Stimulated activated CD4-positive, alpha-beta T cell treated with anti-CD3 and anti-CD28 coated beads, Interleukin-4, amount 100 ng/mL, for 1 hour (primary cell): ENCODE measurements around the gene CAMTA2.
A peak's percentile ranks its signal among the peaks of the same experiment; 100 is the strongest.

Experiments
- DNase-seq: peaks from one replicate; pipeline ENCODE4 v3.0.0-alpha.2; 2020

The CAMTA2 gene

DNA sequence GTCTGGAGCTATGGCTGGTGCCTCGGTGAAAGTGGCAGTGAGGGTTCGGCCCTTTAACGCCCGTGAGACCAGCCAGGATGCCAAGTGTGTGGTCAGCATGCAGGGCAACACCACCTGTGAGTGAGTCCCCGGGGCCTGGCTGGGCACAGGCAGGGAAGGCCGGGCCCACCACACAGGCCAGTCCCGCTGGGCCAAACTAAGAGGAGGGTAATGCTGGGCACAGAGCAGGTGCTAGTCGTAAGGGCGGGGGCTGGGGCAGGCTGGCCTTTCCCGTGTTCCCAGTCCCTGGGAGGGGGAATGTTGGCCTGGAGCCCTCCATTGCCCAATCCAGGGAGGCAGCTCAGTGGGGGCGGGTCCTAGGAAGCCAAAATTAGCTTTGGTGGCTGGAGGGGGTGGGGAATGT, 12.8 kb upstream of the CAMTA2 start:
- DNase-seq, result no peak

DNA sequence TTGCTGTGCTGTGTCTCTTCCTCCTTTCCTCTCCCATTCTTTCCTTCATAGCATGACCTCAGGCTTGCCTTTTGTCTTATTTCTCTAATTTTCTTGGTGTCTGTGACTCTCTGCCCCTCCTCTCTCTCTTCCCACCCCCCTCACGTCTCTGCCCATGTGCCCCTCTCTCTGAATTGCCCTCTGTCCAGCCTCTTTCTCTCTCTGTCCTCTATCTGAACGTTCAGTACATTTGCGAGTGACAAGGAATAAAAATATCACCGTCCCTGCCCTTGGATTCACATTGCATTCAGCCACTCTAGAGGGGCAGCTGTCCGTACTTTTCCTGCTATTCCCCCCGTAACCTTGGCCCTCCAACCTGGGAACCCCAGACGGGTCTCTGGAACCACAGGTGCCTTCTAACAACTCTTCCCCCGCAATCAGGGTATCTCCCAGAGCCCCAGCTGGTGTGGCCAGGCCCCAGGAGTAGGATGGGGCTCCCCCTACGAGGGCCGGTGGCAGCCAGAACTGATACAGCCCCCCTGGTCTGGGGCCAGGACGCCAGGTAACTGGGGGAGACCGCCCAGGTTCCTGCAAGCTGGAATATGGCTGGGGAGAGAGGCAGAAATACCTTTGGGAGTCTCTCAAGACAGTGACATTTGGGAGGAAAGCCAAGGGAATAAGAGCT, 12.1 kb upstream of the CAMTA2 start:
- DNase-seq, result no peak

DNA sequence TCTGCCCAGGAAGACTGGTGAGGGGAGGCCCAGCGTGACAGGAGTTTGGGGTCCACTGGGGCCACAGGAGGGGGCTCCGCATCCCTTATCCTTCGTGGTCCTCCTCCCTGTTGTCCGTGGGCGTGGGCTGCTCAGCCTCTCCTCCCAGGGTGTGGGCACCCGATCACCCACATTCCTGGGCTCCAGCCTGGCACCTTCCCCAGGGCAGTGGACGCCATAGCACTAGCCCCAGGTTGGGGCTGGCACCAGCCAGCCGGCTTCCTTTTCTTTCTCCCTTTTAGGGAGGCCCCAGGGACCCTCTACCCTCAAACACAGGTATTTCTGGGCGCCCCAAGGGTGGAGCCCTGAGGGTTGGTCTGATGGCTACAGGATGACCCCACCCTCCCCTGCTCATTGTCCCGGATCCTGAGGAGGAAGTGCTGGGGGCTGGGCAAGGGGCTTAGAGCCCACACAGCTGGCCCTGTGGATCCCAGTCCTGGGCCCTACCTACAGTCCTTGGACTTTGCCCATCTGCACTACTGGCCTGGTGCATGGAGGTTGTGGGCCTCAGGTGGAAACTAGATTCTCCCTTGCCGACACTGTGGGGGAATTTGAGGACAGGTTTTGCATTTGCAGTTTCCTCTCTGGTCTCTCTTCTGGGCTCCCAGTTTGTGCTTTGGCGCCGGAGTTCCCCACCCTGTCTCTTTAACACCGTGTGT, 11.4 kb upstream of the CAMTA2 start:
- DNase-seq, result no peak

DNA sequence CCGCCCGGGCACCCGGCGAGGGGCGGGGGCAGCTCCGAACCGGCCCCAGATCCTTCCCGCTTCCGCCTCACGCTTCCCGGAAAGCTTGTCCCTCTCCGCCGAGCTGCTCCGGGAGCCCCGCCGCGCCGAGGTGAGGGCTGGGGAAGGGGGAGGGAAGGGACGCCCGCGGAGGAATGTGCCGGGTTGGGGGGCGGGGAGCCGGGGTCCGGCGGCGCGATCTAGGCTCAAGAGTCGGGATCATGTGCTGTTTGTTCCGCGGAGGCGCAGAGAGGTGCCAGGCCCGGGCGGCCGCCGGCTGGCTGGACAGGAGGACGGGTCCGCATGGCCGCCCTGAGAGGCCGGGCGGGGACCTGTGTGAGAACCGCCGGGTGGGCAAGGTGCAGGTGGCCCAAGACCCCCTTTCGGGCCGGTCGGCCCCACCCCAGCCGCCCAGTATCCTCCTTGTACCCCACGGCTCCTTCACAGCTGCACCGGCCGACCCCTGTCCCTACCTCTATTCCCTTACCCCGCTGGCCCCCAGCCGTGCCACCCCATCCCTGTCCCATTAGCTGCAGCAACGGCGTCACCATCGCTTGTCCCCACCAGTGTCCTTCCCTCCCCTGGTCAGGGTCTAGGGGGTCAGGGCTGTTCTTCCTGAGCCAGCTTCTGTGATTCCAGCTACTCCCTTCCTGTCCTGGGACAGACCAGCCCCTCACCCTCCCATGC, 10.7 kb upstream of the CAMTA2 start:
- DNase-seq, result peak; percentile 36

DNA sequence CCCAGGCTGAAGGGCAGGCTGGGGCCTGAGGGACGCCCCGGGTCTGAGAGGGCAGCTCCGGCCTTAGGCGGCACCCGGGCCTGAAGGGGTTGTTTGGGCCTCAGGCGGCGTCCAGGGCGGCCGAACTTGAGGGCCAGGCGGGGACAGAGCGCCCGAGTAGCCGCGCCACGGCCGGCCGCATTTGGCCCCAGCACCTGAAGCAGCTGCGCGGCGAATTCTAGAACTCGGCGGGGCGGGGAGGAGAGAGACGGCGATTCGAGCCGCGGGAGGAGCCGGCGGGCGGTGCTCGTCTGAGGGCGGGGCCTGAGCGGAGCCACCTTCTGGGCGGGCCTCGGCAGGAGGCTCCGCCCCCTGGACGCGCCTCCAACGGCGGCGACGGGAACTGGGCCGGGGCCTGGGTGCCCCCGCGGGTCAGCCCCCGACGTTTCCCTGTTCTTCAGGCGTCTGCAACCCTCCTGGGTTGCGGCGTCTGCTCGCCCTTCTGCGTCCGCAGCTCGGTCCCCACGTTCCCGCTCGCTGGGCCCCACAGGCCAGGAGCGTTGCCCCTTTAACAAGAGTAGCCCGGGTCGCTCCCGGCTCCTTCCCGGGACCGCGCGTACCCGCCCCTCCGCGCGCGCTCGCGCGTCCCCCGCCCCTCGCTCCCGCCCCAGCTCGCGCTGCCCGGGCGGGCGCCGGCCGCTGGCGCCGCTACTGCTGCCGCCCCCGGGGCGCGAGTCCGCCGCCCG, 10.0 kb upstream of the CAMTA2 start, which contains the start of the genes INCA1 and KIF1C:
Gene INCA1 (minus strand): TSS at position 221 of the 725 bp plus-strand sequence. CDS start 3,085 bp downstream, outside the sequence.
Gene KIF1C (plus strand): TSS at position 649 of the 725 bp plus-strand sequence. CDS start 2,297 bp downstream, outside the sequence.
- DNase-seq, result peak; percentile 90

DNA sequence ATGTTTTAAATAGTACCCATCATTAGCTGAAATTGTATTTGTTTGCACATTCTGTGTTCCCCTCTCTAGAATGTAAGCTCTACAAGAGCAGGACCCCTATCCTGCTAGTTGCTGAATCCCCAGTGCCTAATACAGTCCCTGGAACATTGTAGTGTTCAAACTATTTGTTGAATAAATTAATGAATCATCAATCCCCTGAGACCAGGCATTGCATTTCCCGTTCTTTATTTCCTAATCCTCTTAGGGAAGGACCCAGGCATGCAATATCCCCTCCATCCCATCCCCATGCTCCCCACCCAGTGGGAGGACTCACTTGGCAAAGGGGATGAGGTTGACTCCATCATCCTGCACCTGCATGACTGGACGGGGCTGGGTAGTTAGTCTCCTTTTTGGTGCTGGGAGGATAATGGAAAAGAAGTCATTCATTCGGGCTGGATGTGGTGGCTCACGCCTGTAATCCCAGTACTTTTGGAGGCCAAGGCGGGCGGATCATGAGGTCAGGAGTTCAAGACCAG, 6.7 kb upstream of the CAMTA2 start:
- DNase-seq, result no peak

DNA sequence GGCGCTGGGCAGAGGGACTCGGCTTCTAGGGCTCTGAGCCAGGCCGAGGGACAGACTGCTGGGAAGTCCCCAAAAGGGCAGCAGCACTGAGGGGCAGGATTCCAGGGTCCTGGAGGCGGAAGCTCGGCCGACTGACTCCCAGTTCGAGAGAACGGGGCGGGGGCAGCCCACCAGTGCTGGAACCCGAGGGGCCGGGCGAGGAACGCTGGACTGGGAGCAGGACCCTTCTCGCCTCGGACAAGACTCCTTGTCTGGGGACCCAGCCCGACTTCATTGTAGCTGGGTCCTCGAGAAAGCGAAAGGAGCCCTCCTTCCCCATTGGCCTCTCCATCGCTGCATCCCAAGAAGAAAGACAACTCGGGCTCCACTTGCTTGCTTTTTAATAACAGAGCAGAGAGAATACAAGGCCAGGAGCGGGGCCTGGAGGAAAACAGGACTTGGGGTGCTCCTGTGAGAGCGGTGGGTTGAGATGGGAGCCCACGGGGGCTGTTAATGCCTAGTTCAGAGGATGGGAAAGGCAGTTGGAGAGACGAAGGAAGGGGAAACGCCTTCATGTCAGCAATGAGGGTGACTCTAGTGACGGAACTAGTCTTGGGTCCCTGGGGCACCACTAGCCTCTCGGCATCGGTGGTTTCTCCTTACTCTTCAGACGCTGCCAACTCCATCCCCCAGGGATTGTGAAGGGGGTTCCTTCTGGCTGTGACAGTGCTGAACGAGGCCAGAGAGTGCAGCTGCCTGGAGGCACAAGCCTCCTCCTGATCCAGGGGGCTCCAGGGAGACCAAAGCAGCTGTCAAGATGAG, 492 bp upstream of the CAMTA2 start:
- no peak for DNase-seq

DNA sequence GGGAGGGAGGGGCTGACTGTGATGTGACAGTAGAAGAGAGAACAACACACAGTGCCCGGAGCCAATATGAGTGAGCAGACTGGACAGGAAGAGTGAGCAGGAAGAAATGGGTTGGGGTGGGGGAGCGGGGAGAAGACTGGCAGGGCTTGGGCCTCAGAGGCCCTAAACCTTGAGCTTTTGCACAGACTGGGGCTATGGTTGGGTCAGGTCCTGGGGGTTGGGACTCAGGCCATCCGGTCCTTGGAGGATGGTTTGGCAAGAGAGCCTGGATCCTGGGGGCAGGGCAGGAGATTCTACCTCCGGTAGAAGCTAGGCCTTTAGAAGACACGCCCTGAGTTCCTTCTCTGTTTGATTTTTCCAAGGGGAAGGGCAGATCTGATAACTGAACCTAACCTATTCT, 1.1 kb downstream of the CAMTA2 start:
- DNase-seq, result no peak

DNA sequence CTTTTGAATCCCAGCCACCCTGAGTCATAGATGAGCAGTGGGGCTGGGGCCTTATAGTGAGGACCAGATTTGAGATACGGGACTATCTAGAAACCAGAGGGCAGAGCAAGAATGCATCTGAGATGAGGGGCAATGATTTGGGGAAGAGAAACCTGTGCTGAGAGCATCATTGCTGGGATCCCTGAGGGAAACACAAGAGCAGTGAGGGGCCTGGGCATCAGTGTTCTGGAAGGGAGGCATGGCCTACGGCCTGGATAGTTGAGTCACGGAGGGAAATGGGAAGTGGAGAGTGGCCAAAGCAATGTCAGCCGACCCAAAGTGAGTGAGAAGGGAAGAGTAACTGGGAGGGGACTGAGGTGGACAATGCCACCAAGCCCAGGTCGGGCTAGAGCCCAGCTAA, 5.2 kb downstream of the CAMTA2 start:
- no peak for DNase-seq

DNA sequence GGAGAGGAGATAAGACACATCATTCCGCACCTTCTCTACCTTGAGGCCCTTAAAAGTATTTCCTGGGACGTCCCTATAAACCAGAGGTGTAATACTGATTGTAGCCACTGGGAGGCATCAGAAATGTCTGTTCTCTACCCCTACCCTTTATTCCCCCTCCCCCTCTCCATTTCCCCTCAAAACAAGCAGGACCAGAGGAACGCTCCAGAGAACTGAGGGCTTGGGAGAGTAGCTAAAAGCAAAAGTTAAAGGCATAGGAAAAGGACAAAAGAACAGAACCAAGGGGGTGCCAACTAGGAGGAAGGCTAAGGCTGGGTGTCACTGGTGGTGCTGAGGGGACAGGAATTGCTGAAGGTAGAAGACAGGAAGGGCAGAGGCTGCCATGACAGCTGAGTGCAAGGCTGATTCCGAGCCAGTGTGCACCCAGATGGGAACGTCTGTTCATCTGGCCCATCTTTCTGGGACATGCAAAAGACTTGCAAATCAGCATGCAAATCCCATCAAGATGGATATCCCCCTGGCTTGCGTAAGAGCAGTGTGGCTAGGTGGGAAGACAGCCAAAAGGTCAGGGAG, 6.7 kb downstream of the CAMTA2 start:
- DNase-seq, result no peak

DNA sequence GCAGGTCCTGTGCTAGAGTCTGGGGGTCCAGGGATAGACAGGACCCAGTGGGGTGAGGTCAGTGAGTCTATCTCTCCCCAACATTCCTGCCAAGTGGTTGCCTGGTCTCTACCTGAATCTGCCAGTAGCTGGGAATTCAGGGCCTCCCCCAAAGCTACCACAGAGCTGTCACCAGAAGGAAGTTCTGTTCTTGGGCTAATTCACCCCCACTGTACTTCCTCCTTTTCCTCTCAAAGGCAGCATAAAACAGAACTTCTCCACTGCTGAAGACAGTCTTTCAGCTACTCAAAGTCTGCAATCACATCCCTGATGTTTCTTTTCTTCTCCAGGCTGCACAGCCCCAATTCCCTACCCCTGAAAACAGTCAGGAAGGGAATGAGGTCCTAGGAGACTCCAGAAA, 8.7 kb downstream of the CAMTA2 start:
- DNase-seq, result no peak

DNA sequence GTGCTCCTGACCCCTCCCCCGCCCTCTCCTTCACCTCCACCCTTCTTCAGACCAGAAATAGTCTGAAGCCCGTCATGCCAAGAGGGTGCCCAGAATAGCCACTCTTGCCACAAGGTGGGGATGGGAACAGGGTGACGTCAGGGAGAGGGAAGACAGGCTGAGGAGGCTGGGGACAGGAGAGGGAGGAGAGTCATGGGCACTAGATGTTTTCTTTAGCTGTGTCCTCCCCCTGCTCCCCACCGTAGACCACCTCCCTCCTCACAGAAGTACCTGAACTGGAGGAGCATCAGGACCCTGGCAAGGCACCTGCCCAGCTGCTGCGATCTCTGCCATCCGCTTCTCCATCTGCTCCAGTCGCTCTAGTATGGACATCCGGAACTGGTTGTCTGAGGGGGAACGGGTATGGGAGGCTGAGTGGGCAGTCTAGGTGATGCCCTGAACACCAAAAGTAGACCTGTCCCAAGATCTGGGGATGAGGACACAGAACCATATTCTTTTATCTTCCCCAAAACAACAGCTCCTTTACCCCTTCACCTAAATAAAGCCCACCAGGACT, 13.3 kb downstream of the CAMTA2 start:
- DNase-seq, result no peak

DNA sequence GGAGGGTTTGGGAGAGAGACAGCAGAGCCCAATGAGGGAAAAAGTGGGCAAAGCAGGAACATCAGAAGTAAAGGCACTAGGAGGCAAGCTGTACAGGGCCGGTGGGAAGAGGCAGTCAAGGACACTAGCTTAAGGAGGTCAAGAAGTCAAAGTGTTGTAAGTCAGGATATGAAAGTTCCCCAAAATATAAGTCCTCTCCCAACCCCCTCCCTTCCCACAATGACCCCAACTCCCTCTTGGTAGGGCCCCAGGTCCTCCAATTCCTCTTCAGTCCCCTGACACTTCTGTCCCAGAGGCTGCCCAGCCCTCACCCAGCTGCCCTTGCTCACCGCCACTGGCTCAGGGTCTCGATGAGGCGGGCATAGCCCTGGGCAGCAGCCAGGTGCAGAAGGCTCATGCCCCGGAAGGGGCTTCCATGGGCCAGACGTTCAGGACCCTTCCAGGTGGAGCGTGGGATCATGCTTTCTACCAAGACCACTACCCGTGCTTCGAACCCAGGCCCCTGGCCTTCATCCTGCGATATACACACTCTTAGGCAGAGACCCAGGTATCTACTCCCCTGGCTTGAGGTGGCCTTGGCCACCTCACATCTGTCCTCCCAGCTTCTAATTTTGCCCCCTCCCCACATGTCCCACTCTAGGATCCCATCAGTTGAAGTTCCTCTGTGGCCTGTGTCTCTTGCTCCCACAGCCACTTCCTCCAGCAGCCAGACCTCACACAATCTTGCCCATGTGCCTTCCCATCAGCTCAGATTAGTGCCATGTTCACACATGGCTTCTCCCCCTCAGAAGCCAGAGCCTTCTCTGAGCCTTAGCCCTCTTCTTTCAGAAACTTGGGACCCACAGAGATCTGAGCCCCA, 14.0 kb downstream of the CAMTA2 start:
- DNase-seq, result no peak

DNA sequence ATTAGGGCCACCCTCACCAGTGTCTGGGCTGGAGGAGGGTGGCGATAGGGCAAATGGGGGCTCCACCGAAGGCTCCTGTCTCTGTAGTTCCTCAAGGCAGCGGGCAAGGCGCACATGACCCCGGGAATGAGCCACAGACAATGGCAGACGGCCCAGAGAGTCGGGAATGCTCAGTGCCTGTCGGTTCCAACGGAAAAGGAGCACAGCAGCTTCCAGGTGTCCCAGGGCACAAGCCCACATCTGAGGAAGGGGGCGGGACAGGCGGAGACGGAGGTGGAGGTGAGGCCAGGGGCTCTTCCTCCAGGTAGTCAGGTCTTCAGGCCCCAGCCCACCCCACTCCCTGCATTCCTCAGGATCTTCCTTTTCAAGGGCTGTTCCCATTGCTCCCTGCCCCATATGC, 14.7 kb downstream of the CAMTA2 start:
- no peak for DNase-seq

DNA sequence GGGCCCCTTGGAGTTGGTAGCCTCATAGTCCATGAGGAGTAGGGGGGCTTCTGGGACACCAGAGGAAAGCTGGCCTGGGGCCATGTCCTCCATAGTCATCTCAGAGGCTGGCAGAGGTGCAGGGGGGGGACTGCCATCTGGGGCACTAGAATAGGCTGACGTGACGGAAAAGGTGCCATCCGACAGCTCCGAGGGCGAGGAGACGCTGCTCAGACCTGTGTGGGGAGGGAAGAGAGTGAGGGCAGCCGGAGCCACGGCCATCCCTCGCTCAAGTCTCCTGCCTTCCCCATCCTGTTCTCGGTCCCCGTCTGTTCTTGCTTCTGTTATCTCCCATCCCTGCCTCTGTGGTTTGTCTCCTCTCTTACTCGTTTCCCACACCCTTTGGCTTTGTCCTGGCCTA, 15.2 kb downstream of the CAMTA2 start:
- DNase-seq, result no peak

DNA sequence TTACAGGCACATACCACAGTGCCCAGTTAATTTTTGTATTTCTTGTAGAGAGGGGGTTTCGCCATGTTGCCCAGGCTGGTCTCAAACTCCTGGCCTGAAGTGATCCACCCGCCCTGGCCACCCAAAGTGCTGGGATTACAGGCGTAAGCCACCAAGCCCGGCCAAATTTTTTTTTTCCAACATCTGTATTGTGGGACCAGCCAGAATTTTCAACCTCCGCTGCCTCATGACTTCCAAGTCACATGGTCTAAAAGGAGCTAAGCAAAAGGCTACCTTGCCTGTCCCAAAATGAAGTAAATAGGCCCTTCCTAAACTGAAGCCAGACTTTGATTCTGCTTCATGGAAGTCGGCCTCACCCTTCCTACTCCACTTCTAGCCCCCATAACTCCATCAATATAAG, 15.6 kb downstream of the CAMTA2 start:
- no peak for DNase-seq

DNA sequence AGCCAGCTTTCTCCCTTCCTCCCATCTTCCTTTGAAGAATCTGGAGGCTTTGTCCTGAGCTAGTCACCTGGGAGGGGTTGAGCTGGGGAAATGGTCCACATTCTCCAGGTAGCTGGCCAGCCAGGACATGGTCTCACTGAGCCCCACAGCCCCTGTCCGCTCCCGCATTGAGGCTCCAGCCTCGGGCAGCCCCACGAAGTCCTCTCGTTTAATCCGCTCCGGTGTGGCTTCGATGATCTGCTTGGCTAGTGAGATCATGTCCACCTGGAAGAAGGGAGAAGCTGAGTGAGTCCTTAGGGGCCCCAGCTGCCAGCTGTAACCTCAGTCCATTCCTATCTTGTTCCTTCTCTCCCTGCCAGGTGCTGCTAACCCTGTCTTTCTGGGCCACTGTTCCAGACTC, 17.2 kb downstream of the CAMTA2 start:
- DNase-seq, result no peak

DNA sequence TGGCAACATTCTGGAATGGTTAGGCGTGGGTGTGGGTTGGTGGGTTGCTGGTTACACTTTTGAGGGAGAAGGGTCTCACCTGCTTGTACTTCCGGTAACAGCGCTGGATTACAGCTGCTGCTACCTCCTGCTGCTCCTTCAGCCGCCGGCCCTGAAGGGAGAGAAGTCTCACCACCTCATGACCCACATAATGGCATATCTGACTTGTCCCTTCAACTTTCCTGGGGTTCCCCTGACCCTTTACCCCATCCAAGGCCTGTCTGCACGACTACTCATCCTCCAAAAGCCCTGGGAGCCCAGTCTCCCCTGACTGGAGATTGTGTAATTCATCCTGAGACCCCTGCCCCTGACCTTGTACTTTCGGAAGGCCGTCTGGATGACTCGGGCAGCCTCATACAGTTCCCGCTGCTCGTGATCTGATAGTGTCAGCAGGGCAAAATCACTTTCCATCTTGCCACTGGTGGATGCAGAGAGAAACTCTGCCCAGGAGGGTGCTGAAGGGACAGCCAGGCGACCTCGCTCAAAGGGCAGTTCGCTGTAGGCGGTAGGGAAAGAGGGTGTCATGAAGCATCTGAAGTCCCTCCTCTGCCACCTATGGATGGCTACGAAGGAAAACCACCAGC, 17.8 kb downstream of the CAMTA2 start:
- DNase-seq, result no peak

DNA sequence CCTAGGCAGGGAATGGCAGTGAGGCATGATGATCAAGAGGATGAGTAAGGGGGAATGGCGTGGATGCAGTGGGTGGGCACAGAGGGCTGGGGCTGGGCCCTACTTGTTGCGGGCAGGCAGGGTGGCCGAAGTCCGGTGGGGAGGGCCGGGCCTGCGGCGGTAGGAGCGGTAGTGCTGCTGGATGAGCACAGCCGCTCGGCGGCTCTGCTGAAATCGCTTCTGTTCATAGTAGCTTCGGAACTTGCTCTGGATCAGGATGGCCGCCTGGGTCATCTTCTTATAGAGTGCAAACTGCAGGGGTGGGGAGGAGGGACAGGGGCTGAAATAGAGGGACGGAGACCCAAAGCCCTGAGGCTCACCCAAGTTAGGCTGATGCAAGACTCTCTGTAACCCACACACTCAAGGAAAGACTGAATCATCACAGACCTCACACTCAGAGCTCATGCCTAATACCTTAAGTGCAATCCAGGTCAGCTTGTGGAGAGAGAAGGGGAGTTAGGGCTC, 18.4 kb downstream of the CAMTA2 start:
- peak; percentile 34 for DNase-seq
